Activated naive CD4-positive, alpha-beta T cell treated with anti-CD3 and anti-CD28 coated beads, Interleukin-2, amount 10 ng/mL, durations not matched to agents 7 days and 5 days (primary cell): Measurements from ENCODE around the gene TEAD4.
"Not testable (repeated sequence)": the region's sequence is repeated elsewhere in the genome, so short reads cannot be mapped to it uniquely, and the experiment has no call there.

Experiments
- CTCF ChIA-PET: fragments of 350-600 bp; sonication (Branson Sonifier 250); formaldehyde crosslinking; loops from one replicate; lab custom pipeline; 2021; ENCODE audit warnings: antibody characterized with exemption; lab: Charles Lee
- DNase-seq: peaks from one replicate; pipeline ENCODE4 v3.0.0-alpha.2; 2020
- H3K27ac Mint-ChIP-seq: one replicate; pipeline ENCODE4 v1.8.0; 2021; ENCODE audit warnings: mild to moderate bottlenecking, moderate library complexity, mixed read lengths
- H3K27me3 Mint-ChIP-seq: one replicate; pipeline ENCODE4 v1.8.0; 2021; ENCODE audit warnings: mild to moderate bottlenecking, mixed read lengths
- H3K36me3 Mint-ChIP-seq: one replicate; pipeline ENCODE4 v1.8.0; 2021; ENCODE audit warnings: mixed read lengths
- H3K4me1 Mint-ChIP-seq: one replicate; pipeline ENCODE4 v1.8.0; 2021; ENCODE audit warnings: mixed read lengths
- H3K4me3 Mint-ChIP-seq: one replicate; pipeline ENCODE4 v1.8.0; 2021; ENCODE audit warnings: mild to moderate bottlenecking, moderate library complexity, mixed read lengths
- H3K9me3 Mint-ChIP-seq: one replicate; pipeline ENCODE4 v1.8.0; 2021; ENCODE audit warnings: mixed read lengths

The TEAD4 gene

DNA sequence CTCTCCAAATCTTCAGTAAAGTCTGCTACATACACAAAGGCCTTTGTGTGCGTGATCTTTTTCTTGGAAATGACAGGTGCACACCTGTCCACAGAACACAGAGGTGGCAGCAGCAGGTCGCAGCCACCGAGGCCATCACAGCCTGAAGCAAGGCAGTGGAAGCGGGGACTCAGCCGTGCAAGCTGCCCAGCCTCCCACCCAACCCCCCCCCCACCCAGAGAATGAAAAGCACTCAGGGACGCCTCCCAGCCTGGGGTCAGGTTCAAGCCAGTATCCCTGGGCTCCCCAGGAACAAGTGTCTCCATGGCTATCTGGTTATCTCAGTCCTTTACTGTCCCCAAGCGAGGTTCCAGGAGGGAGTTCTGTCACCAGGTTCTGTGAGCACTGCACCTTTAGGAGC lies 86.8 kb downstream of the TEAD4 start:
- Mint-ChIP-seq H3K9me3 (no peaks in the 10 kb centered on the region), H3K4me3 (no peak overlapping the region), H3K27ac (no peak overlapping the region), H3K27me3 (peaks cover 63% of the 10 kb centered on the region), H3K36me3 (no peaks in the 10 kb centered on the region), H3K4me1 (no peaks in the 10 kb centered on the region)
- DNase-seq, result no peak
- CTCF ChIA-PET, result no interaction called here

DNA sequence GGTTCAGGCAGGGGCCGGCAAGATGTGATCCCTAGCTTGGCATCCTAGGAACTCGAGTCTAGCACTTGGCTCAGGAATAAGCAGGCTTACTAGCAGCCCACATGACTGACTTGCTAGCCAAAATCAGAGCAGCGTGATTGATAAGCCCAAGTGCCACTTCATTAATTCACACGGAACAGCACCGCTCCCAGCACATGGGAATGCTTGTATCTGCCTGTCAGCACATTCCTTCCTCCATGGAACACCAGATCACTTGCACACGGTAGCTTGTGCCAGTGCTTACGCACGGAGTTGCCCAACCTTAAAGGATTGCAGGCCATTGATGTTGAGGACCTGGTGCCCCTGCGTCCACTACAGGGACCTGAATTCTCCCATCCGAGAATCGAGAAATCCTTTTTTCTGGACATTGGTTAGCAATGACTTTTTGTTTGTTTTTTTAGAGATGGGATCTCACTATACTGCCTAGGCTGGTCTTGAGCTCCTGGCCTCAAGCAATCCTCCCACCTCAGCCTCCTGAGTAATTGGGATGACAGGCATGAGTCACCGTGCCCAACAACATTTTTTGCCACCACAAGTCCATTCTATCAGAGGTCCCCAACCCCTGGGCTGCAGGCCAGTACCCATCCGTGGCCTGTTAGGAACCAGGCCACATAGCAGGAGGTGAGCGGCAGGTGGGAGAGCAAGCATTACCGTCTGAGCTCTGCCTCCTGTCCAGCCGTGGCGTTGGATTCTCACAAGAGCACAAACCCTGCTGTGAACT lies 87.4 kb downstream of the TEAD4 start:
- H3K27me3 Mint-ChIP-seq, result peaks cover 66% of the 10 kb centered on the region
- H3K9me3 Mint-ChIP-seq, result no peaks in the 10 kb centered on the region
- H3K36me3 Mint-ChIP-seq, result no peaks in the 10 kb centered on the region
- no peak for DNase-seq
- CTCF ChIA-PET, result no interaction called here
- no peak overlapping the region for H3K27ac Mint-ChIP-seq
- no peaks in the 10 kb centered on the region for H3K4me1 Mint-ChIP-seq
- no peak overlapping the region for H3K4me3 Mint-ChIP-seq

DNA sequence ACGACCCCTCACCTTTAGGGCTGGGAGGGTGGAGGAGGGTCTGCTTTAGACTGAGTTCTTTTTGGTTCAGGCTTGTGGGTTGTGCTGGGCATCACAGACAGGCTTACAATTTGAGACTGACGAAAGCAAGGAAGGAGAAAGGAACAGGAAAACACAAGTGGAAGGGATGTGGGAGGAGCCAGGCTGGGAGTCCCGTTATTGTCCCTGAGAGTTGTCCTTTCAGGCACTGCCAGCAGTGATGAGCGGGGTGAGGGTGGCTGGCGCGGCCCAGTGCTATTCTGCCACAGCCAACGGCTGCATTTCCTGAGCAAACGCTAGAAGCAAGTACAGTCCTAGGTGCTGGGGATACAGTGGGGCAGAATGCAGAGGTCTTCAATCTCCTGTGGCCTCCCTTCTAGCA lies 88.8 kb downstream of the TEAD4 start:
- Mint-ChIP-seq H3K4me3 (no peak overlapping the region), H3K27ac (no peak overlapping the region)

DNA sequence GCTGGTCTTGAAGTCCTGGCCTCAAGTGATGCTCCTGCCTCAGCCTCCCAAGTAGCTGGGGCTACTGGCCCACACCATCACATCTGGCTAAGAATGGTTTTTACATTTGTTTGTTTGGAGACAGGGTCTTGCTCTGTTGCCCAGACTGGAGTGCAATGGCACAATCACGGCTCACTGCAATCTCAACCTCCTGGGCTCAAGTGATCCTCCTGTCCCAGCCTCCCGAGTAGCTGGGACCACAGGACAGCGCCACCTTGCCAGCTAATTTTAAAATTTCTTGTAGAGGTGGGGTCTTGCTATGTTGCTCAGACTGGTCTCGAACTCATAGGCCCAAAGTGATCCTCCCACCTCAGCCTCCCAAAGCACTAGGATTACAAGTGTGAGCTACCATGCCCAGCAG lies 89.3 kb downstream of the TEAD4 start:
- H3K4me1 Mint-ChIP-seq, result no peaks in the 10 kb centered on the region
- H3K27ac Mint-ChIP-seq, result no peak overlapping the region
- CTCF ChIA-PET, result no interaction called here
- no peaks in the 10 kb centered on the region for H3K36me3 Mint-ChIP-seq
- H3K4me3 Mint-ChIP-seq, result no peak overlapping the region
- DNase-seq, result no peak
- peaks cover 56% of the 10 kb centered on the region for H3K27me3 Mint-ChIP-seq
- no peaks in the 10 kb centered on the region for H3K9me3 Mint-ChIP-seq

More for the DNA sequence above, 88.8 kb downstream of the TEAD4 start:
- Mint-ChIP-seq H3K36me3 (no peaks in the 10 kb centered on the region), H3K9me3 (no peaks in the 10 kb centered on the region), H3K4me1 (no peaks in the 10 kb centered on the region), H3K27me3 (peaks cover 59% of the 10 kb centered on the region)
- CTCF ChIA-PET, result no interaction called here
- no peak for DNase-seq

DNA sequence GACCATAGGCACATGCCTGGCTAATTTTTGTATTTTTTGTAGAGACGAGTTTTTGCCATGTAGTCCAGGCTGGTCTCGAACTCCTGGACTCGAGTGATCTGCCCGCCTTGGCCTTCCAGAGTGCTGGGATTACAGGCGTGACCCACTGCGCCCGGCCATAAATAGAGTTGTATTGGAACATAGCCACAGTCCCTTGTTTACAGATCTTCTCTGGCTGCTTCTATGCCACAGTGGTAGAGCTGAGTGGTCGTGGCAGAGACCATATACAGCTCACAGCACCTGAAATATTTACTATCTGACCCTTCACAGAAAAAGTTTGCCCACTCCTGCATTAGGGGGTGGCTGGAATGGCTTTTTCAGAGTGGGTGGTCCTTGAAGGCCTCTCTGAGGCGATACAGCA lies 90.0 kb downstream of the TEAD4 start:
- Mint-ChIP-seq H3K4me3 (no peak overlapping the region), H3K27ac (no peak overlapping the region), H3K9me3 (no peaks in the 10 kb centered on the region), H3K4me1 (no peaks in the 10 kb centered on the region), H3K36me3 (no peaks in the 10 kb centered on the region), H3K27me3 (peaks cover 52% of the 10 kb centered on the region)
- no peak for DNase-seq
- CTCF ChIA-PET, result no interaction called here

DNA sequence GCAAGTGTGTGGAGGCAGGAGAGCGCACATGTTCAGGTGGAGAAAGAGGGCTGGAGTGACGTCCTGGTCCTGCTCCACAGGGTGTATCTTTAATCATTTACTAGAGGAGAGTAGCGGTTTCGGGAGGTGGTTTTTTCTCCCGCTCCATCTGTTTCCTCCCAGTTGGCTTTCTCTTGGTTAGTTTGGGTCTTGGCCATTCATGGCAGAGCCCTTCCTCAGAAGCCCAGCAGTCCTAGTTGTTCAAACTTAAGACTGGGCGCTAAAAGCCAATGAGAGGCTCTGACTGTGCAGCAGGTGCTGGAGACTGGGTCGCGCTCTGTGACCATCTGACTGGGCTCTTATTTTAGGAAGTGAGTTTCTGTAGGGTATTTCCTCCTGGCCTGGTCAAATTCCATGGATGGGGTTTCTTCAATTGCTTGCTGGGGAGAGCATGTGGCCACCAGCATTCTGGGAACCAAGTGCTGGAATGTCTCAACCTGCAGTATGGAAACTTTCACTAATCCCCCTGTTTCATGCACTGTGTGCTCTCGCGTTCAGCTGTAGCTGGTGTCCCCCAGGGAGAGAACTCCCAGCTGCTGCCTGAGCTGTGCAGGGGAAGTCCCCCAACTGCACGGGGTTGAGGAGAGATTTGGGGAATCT lies 90.5 kb downstream of the TEAD4 start:
- Mint-ChIP-seq H3K27ac (no peak overlapping the region), H3K9me3 (no peaks in the 10 kb centered on the region), H3K4me1 (no peaks in the 10 kb centered on the region), H3K36me3 (no peaks in the 10 kb centered on the region), H3K27me3 (peaks cover 57% of the 10 kb centered on the region), H3K4me3 (no peak overlapping the region)
- CTCF ChIA-PET, result no interaction called here
- DNase-seq, result no peak

DNA sequence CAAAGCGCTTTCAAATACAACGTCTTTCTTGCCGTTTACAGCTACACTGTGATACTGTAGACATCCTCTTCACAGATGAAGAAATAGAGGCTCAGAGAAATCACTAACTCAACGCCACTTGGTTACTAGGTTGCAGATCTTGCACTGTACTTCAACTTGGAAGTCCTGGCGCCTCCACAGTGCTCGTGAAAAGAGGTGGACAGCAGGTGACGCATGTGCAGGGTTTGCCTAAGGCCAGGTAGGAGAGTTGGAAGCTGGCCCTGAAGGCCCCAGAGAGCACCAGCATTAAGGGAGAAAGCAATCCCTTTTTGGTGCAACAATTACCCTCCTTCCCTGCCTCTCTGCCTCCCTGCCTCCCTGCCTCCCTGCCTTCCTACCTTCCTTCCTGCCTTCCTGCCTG lies 95.2 kb downstream of the TEAD4 start:
- Mint-ChIP-seq H3K9me3 (no peaks in the 10 kb centered on the region), H3K27ac (no peak overlapping the region), H3K4me1 (no peaks in the 10 kb centered on the region), H3K27me3 (peaks cover 50% of the 10 kb centered on the region), H3K36me3 (no peaks in the 10 kb centered on the region), H3K4me3 (no peak overlapping the region)
- CTCF ChIA-PET, result interaction anchor here (1.1 kb wide), 1 partner anchor 12 kb away, joined by 3 read pairs; no protein-coding TSS in a partner anchor
- DNase-seq, result no peak

DNA sequence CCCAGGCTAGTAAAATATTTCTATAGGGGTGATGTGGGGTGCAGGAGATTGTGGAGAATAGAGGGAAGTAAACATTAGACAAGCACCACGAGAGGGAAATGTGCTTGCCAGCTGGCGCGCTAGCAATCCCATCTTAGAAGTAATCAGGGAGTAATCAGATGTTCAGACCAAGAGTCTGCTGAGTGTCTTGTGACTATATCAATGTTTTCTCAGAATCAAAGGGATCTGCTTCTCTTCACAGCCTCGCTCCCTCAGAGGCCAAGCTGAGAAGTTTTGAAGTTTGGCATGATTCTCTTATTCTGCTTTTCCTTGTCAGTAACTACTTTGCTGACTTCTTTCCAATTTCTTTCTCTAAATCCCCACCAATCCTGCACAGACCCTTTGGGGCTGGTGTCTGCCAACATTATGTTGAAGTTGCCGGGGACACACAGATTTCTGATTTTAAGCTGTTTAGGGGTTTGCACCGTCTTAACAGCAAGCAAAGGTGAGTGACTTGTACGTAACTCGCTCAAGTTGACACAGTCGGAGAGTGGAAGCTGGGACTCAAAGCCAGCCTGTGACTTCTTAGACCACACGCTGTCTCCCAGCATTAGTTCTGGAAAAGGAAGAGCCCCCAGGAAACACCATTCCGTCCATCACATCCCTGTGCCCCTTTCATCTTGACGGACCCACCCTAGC lies 96.0 kb downstream of the TEAD4 start:
- Mint-ChIP-seq H3K4me3 (no peak overlapping the region), H3K36me3 (no peaks in the 10 kb centered on the region), H3K27ac (no peak overlapping the region), H3K9me3 (no peaks in the 10 kb centered on the region), H3K4me1 (no peaks in the 10 kb centered on the region), H3K27me3 (peaks cover 42% of the 10 kb centered on the region)
- CTCF ChIA-PET, result no interaction called here
- DNase-seq, result no peak

DNA sequence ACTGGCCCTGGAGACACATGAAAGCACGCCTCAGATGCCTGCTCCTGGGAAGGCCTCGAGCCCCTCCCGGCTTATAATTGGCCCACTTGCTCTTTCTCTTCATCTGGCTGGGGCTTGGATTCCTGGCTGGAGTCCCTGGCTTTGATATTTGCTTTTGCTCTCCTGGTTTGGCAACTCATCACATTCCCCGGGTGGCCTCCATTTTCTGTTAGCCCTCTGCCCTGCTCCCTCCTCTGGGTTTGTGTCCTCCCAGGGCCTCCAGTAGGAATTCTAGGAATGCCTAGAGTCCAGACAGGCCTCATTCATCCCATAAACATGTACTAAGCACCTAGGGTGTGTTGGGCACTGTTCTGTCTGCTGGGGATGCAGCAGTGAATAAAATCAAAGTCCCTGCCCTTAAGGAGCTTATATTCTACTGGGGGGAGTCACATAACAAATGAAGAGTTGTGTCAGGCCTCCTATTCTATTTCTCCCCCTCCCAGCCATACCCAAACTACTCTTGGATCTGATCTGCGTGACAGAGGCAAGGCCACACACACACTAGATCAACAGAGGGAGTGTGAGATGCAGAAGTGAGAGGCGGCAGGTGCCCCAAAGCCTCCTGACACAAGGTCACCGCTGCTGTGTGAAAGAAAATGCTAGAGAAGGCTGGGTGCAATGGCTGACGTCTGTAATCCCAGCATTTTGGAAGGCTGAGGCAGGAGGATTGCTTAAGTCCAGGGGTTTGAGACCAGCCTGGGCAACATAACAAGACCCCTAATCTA lies 96.7 kb downstream of the TEAD4 start:
- no peaks in the 10 kb centered on the region for H3K36me3 Mint-ChIP-seq

DNA sequence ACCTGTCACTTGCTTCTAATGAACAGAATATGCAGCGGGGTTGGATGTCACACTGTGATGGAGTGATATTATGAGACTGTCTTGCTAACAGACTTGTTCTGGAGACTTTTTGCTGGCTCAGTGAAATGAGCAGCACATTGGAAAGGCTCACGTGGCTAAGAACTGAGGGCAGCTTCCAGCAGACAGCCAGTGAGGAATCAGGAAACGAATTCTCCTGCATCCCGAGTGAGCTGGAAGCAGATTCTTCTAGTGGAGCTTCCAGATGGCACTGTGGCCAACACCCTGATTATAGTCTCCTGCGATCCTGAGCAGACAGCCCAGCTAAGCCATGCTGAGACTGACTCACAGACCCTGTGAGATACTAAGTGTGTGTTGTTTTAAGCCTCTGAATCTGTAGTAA lies 101.9 kb downstream of the TEAD4 start:
- Mint-ChIP-seq H3K36me3 (no peaks in the 10 kb centered on the region), H3K9me3 (peaks cover 4% of the 10 kb centered on the region), H3K27me3 (peaks cover 41% of the 10 kb centered on the region), H3K4me3 (no peak overlapping the region), H3K4me1 (no peaks in the 10 kb centered on the region), H3K27ac (no peak overlapping the region)
- CTCF ChIA-PET, result interaction anchor here (1.3 kb wide), 2 partner anchors 12 to 116 kb away, joined by 3 to 5 read pairs; no protein-coding TSS in a partner anchor
- DNase-seq, result no peak

More for the DNA sequence above, 96.7 kb downstream of the TEAD4 start:
- no peak overlapping the region for H3K4me3 Mint-ChIP-seq
- no peak for DNase-seq
- H3K4me1 Mint-ChIP-seq, result no peaks in the 10 kb centered on the region
- peaks cover 41% of the 10 kb centered on the region for H3K27me3 Mint-ChIP-seq
- no peaks in the 10 kb centered on the region for H3K9me3 Mint-ChIP-seq
- no peak overlapping the region for H3K27ac Mint-ChIP-seq
- CTCF ChIA-PET, result no interaction called here

DNA sequence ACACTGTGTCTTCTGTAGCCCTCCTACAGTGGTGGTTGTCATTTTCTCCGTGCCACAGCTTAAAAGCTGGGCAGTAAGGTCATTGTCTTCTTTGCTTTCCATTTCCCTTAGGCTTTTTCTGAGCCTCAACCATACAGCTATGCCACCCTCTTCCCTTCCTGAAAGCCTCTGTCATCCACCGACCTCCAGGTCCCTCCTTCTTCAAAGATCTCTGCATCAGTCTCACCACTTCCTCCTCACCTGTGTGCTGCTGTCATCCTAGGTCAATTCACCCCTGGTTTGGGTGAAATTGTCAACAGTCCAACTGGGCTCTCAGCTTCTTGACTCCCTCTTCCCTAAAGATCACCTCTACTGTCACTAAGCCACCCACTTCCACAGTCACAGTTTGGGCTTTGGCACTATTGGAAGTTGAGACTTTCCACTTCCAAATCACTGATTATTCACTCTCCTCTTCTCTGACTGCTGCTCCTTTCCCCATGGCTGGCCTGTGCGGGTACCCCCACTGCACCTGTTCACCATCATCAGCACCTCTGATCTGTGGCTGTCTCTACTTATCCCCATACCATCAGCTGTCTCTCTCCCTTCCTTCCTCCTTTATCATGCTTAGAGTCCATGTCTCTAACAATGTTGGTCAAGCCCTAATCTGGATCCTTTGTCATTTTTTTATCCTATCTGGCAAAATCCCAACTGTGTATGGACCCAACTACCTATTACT lies 102.5 kb downstream of the TEAD4 start:
- DNase-seq, result no peak
- no peaks in the 10 kb centered on the region for H3K36me3 Mint-ChIP-seq
- peaks cover 4% of the 10 kb centered on the region for H3K9me3 Mint-ChIP-seq
- peaks cover 40% of the 10 kb centered on the region for H3K27me3 Mint-ChIP-seq
- H3K27ac Mint-ChIP-seq, result no peak overlapping the region
- CTCF ChIA-PET, result interaction anchor here (1.3 kb wide), 2 partner anchors 11 to 117 kb away, joined by 3 to 5 read pairs; no protein-coding TSS in a partner anchor
- H3K4me3 Mint-ChIP-seq, result no peak overlapping the region
- H3K4me1 Mint-ChIP-seq, result no peaks in the 10 kb centered on the region

DNA sequence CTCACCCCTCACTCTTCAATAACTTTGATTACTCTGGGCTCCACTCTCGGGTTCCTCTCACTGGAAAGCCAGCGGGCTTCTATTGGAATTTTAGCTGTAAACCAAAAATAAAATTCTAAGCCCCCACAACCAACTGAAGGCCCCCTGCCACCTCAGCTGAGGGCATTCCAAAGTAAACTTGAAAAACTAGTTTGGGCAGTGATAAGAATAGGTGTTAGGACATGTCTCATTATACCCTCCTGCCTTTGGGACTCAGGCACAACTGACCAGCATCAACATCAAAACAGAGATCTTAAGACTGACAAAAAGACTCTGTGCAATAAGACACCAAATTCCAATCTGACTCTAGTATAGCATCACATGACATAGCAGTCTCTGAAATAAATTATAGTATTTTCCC lies 106.1 kb downstream of the TEAD4 start:
- CTCF ChIA-PET, result interaction anchor here (1.2 kb wide), 1 partner anchor 210 kb away, joined by 3 read pairs; no protein-coding TSS in a partner anchor

DNA sequence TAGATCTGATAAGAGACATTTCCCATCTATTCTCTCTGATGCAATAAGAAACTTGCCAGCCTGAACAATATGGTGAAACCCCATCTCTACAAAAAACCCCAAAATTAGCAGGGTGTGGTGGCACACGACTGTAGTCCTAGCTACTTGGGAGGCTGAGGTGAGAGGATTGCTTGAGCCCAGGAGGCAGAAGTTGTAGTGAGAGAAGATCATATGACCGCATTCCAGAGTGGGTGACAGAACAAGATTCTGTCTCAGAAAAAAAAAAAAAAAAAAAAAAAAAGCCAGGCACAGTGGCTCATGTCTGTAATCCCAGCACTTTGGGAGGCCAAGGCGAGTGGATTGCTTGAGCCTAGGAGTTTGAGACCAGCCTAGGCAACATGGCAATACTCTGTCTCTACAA lies 106.6 kb downstream of the TEAD4 start:
- peaks cover 48% of the 10 kb centered on the region for H3K27me3 Mint-ChIP-seq
- not testable (repeated sequence) for H3K4me3 Mint-ChIP-seq, DNase-seq, H3K27ac Mint-ChIP-seq, H3K4me1 Mint-ChIP-seq, H3K9me3 Mint-ChIP-seq, H3K36me3 Mint-ChIP-seq
- CTCF ChIA-PET, result interaction anchor here (1.2 kb wide), 1 partner anchor 209 kb away, joined by 3 read pairs; no protein-coding TSS in a partner anchor

More for the DNA sequence above, 106.1 kb downstream of the TEAD4 start:
- H3K4me1 Mint-ChIP-seq, result no peaks in the 10 kb centered on the region
- DNase-seq, result no peak
- H3K36me3 Mint-ChIP-seq, result no peaks in the 10 kb centered on the region
- no peak overlapping the region for H3K4me3 Mint-ChIP-seq
- H3K9me3 Mint-ChIP-seq, result peaks cover 4% of the 10 kb centered on the region
- peaks cover 52% of the 10 kb centered on the region for H3K27me3 Mint-ChIP-seq
- no peak overlapping the region for H3K27ac Mint-ChIP-seq
